H1 (cell line): ENCODE data around the gene CEP68. TPM values are rescaled to one million over a fixed set of nuclear protein-coding genes. Genes with fewer than 3 reads are reported as not detected.

Source experiments
- CTCF ChIA-PET: fragments of 300-600 bp; sonication (Branson Sonifier 250); formaldehyde crosslinking; loops from one replicate; lab custom pipeline; 2021; ENCODE audit not compliant: partially characterized antibody; lab: Charles Lee
- POLR2A ChIA-PET: fragments of 300-600 bp; sonication (Branson Sonifier 250); formaldehyde crosslinking; loops from one replicate; lab custom pipeline; 2021; ENCODE audit warnings: inconsistent platforms; ENCODE audit not compliant: partially characterized antibody; lab: Charles Lee
- DNase-seq, 2 experiments: peaks; one replicate each; pipeline versions ENCODE4 v3.0.0 to v3.0.0-alpha.2; 2010 to 2022; ENCODE audit warnings: low spot score in 2 of 2, low read depth in 1 of 2, mixed read lengths in 1 of 2
- FAIRE-seq: peaks from 2 replicates; lab custom pipeline; 2011; peaks lifted over from hg19 to GRCh38; lab: Jason Lieb, UNC
- H2AFZ ChIP-seq: 2 replicates; pipeline ENCODE4 v1.8.1; 2012; ENCODE audit warnings: low read length, inconsistent platforms
- H2AK5ac ChIP-seq: 2 replicates; pipeline ENCODE4 v1.6.1; 2013; ENCODE audit warnings: low read depth, low read length
- H2BK120ac ChIP-seq: replicated peaks from 2 replicates; pipeline ENCODE3; 2013; ENCODE audit warnings: low read depth, low read length, inconsistent platforms
- H2BK12ac ChIP-seq: 2 replicates; pipeline ENCODE4 v1.6.1; 2013; ENCODE audit warnings: low read depth, low read length
- H2BK15ac ChIP-seq: 2 replicates; pipeline ENCODE4 v1.6.1; 2013; ENCODE audit warnings: low read length
- H2BK20ac ChIP-seq: 2 replicates; pipeline ENCODE4 v1.6.1; 2013; ENCODE audit warnings: low read length
- H2BK5ac ChIP-seq: 2 replicates; pipeline ENCODE4 v1.6.1; 2013; ENCODE audit warnings: low read depth, low read length
- H3K14ac ChIP-seq: 2 replicates; pipeline ENCODE4 v1.6.1; 2013; ENCODE audit warnings: inconsistent platforms; ENCODE audit not compliant: insufficient read length
- H3K18ac ChIP-seq: 2 replicates; pipeline ENCODE4 v1.6.1; 2013; ENCODE audit warnings: low read length; ENCODE audit errors: extremely low read depth
- H3K23ac ChIP-seq: 2 replicates; pipeline ENCODE4 v1.6.1; 2013; ENCODE audit warnings: inconsistent platforms; ENCODE audit not compliant: insufficient read length
- H3K23me2 ChIP-seq: 2 replicates; pipeline ENCODE4 v1.6.1; 2013; ENCODE audit warnings: low read depth, low read length
- H3K27ac ChIP-seq: 2 replicates; pipeline ENCODE4 v1.6.1; 2011; ENCODE audit warnings: low read depth, low read length, inconsistent platforms
- H3K27me3 ChIP-seq, 4 experiments: replicated peaks in 1 of 4; 1 replicate in 1 of 4; 2 replicates in 3 of 4; pipeline versions ENCODE4 v1.6.1 to v1.8.1; 2011 to 2013; ENCODE audit warnings: low read length in 3 of 4, mild to moderate bottlenecking in 3 of 4, inconsistent platforms in 2 of 4, mixed read lengths in 2 of 4, moderate library complexity in 1 of 4; ENCODE audit not compliant: control insufficient read depth in 3 of 4, insufficient read depth in 3 of 4; ENCODE audit errors: extremely low read depth in 1 of 4
- H3K36me3 ChIP-seq, 4 experiments: 2 replicates each; pipeline versions ENCODE4 v1.6.1 to v1.8.1; 2011 to 2013; ENCODE audit warnings: mild to moderate bottlenecking in 4 of 4, low read length in 3 of 4, moderate library complexity in 2 of 4, control low read depth in 1 of 4, inconsistent platforms in 1 of 4; ENCODE audit not compliant: insufficient read depth in 4 of 4, control insufficient read depth in 2 of 4
- H3K4ac ChIP-seq: replicated peaks from 2 replicates; pipeline ENCODE3; 2013; ENCODE audit warnings: low read length, low read depth, mixed read lengths, inconsistent platforms; ENCODE audit not compliant: insufficient read length
- H3K4me1 ChIP-seq, 4 experiments: replicated peaks in 1 of 4; 1 replicate in 1 of 4; 2 replicates in 3 of 4; pipeline versions ENCODE4 v1.6.1 to v1.8.1; 2011 to 2013; ENCODE audit warnings: low read length in 3 of 4, inconsistent platforms in 2 of 4, mixed read lengths in 1 of 4; ENCODE audit not compliant: insufficient read depth in 4 of 4, control insufficient read depth in 3 of 4
- H3K4me2 ChIP-seq, 2 experiments: 2 replicates each; pipeline versions ENCODE4 v1.6.1 to v1.8.1; 2011 to 2013; ENCODE audit warnings: low read depth in 2 of 2, low read length in 2 of 2, control low read depth in 1 of 2, inconsistent platforms in 1 of 2, mild to moderate bottlenecking in 1 of 2; ENCODE audit not compliant: insufficient read depth in 1 of 2
- H3K4me3 ChIP-seq, 4 experiments: fragments of 200-600, 300-600 bp in 1 of 4; sonication (generic), shearing (Covaris generic), sonication (Bioruptor Twin) in 1 of 4; 2 replicates each; pipeline versions ENCODE4 v1.5.1 to v1.8.1; 2011 to 2016; ENCODE audit warnings: low read length in 4 of 4, low read depth in 3 of 4, control low read depth in 2 of 4, inconsistent platforms in 2 of 4, mild to moderate bottlenecking in 2 of 4, mixed read lengths in 1 of 4, moderate library complexity in 1 of 4; ENCODE audit not compliant: insufficient read depth in 2 of 4; ENCODE audit errors: extremely low read depth in 1 of 4
- H3K56ac ChIP-seq: replicated peaks from 2 replicates; pipeline ENCODE3; 2013; ENCODE audit warnings: low read depth, mild to moderate bottlenecking, mixed read lengths, low read length, inconsistent platforms; ENCODE audit not compliant: insufficient read length
- H3K79me1 ChIP-seq: 2 replicates; pipeline ENCODE4 v1.6.1; 2013; ENCODE audit warnings: low read depth, low read length, control low read depth
- H3K79me2 ChIP-seq, 2 experiments: 2 replicates each; pipeline versions ENCODE4 v1.6.1 to v1.8.1; 2012 to 2013; ENCODE audit warnings: low read length in 2 of 2, mild to moderate bottlenecking in 2 of 2, inconsistent platforms in 1 of 2; ENCODE audit not compliant: insufficient read depth in 2 of 2, control insufficient read depth in 1 of 2
- H3K9ac ChIP-seq, 4 experiments: replicated peaks in 1 of 4; 1 replicate in 1 of 4; 2 replicates in 3 of 4; pipeline versions ENCODE4 v1.6.1 to v1.8.1; 2011 to 2013; ENCODE audit warnings: low read depth in 3 of 4, low read length in 3 of 4, control low read depth in 2 of 4, mild to moderate bottlenecking in 2 of 4, moderate library complexity in 2 of 4, inconsistent platforms in 1 of 4; ENCODE audit errors: extremely low read depth in 1 of 4
- H3K9me3 ChIP-seq, 2 experiments: 2 replicates each; pipeline versions ENCODE4 v1.6.1 to v1.8.1; 2012 to 2013; ENCODE audit warnings: mild to moderate bottlenecking in 2 of 2, moderate library complexity in 2 of 2, control low read depth in 1 of 2, inconsistent platforms in 1 of 2, low read depth in 1 of 2, low read length in 1 of 2, mixed read lengths in 1 of 2; ENCODE audit not compliant: insufficient read depth in 2 of 2
- H4K20me1 ChIP-seq, 2 experiments: replicated peaks in 1 of 2; 2 replicates each; pipeline versions ENCODE3 to v1.8.1; 2011 to 2013; ENCODE audit warnings: inconsistent platforms in 2 of 2, low read length in 2 of 2, mild to moderate bottlenecking in 1 of 2; ENCODE audit not compliant: insufficient read depth in 2 of 2, control insufficient read depth in 1 of 2
- H4K5ac ChIP-seq: 2 replicates; pipeline ENCODE4 v1.6.1; 2013; ENCODE audit warnings: low read length, low read depth, mixed read lengths, inconsistent platforms; ENCODE audit not compliant: insufficient read length
- H4K8ac ChIP-seq: 2 replicates; pipeline ENCODE4 v1.8.0; 2013; ENCODE audit warnings: mild to moderate bottlenecking, moderate library complexity, low read length, inconsistent platforms; ENCODE audit not compliant: insufficient read depth; ENCODE audit errors: extremely low read depth
- H4K91ac ChIP-seq: replicated peaks from 2 replicates; pipeline ENCODE3; 2013; ENCODE audit warnings: low read length, mixed read lengths, inconsistent platforms; ENCODE audit not compliant: insufficient read length
- BRCA1 ChIP-seq: IDR thresholded peaks from 2 replicates; pipeline ENCODE4 v1.6.1; 2012; ENCODE audit warnings: low read depth, low read length, improper control_type of control experiment
- EZH2 ChIP-seq: fragments of 200-600 bp; sonication (generic); IDR thresholded peaks from 2 replicates; pipeline ENCODE4 v1.7.1; 2012; ENCODE audit warnings: low read depth, mild to moderate bottlenecking, moderate library complexity, low read length, inconsistent platforms; ENCODE audit not compliant: severe bottlenecking
- KDM4A ChIP-seq: IDR thresholded peaks from one replicate; pipeline ENCODE4 v1.7.1; 2012; ENCODE audit warnings: low read depth, mild to moderate bottlenecking, moderate library complexity, low read length, inconsistent platforms; ENCODE audit not compliant: severe bottlenecking
- WGBS, 2 experiments: shearing (Covaris generic) in 1 of 2; methylation state at CpG; one replicate each; pipeline versions ENCODE4 v1.1.6 to v1.1.7; 2013 to 2015; ENCODE audit warnings: low lambda C conversion rate in 2 of 2, mixed read lengths in 2 of 2, inconsistent platforms in 1 of 2, low coverage in 1 of 2, missing lambda C conversion rate in 1 of 2; ENCODE audit not compliant: insufficient replicate concordance in 2 of 2, insufficient coverage in 1 of 2, insufficient read length in 1 of 2; ENCODE audit errors: extremely low coverage in 1 of 2, missing lambda C conversion rate in 1 of 2; 5-methylcytosine and 5-hydroxymethylcytosine counted together
- polyA plus RNA-seq, 7 experiments: library from polyadenylated mRNA; depleted of rRNA in 3 of 7; stranded (reverse) in 5 of 7; unstranded in 2 of 7; fragments of >200 nt in 5 of 7; fragments of 200-250 nt in 2 of 7; gene quantifications; 1 replicate in 5 of 7; 2 replicates in 1 of 7; 4 replicates in 1 of 7; pipeline versions ENCODE4 v1.2.1 to v1.2.3, GENCODE V29; 2011 to 2013; ENCODE audit warnings: missing spikeins in 2 of 7, mixed read lengths in 2 of 7
- total RNA-seq: library from RNA; stranded (reverse); fragmentation: NEBNext Ultra II Directional; extraction: Animal tissue kit (Norgen Biotek cat#: 25700); gene quantifications from 2 replicates; pipeline ENCODE4 v1.2.1, GENCODE V29; 2021

The CEP68 gene
- total and polyA plus RNA-seq, 2 of the 8 experiments (the other 6 are each of a cell fraction or from before 2014, with no cell fraction given), result 23.2 to 24.7 TPM

DNA sequence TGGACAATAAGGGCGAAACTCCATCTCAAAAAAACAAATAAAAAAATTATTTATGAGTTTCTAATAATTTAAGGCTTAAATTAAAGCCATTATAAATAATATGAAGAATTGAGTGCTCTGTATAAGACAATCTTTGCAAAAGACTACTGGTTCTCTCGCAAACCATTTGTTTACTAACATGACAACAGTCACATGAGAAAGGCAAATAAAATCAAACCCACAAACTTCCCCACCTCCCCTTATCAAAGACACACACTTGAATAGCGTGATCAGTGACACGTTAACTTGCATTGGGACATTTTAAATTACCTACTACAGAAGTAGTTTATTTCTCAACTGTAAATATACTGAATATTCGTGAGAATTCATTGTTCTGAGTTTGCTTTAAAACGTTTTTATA, 52.6 kb downstream of the CEP68 start:
- peaks cover 6 to 73% of the 10 kb centered on the region in 2 experiments; a peak in 3 of 4 replicates for H3K79me2 ChIP-seq
- POLR2A ChIA-PET, result no interaction called here

More for the DNA sequence above, 52.6 kb downstream of the CEP68 start:
- Histone ChIP-seq H3K9me3 (no peaks in the 10 kb centered on the region), H3K18ac (no peak overlapping the region), H3K14ac (no peak overlapping the region), H2BK12ac (no peak overlapping the region), H3K4me2 (no peak overlapping the region), H4K5ac (no peak overlapping the region), H2AK5ac (no peak overlapping the region), H3K36me3 (no peaks in the 10 kb centered on the region; a peak in 1 of 8 replicates), H2BK15ac (no peak overlapping the region), H3K27ac (no peak overlapping the region), H3K9ac (no peak overlapping the region), H3K79me1 (no peaks in the 10 kb centered on the region; the same call in none of the 2 replicates), H4K20me1 (peaks cover 3 to 6% of the 10 kb centered on the region in 2 experiments), H2BK120ac (no peak overlapping the region), H3K4me3 (no peak overlapping the region), H2AFZ (no peak overlapping the region), H4K8ac (no peak overlapping the region), H3K4me1 (no peaks in the 10 kb centered on the region), H3K23ac (no peak overlapping the region), H3K4ac (no peak overlapping the region), H2BK20ac (no peak overlapping the region), H3K56ac (no peak overlapping the region), H2BK5ac (no peak overlapping the region), H3K27me3 (no peaks in the 10 kb centered on the region), H4K91ac (no peak overlapping the region), H3K23me2 (no peaks in the 10 kb centered on the region)
- TF ChIP-seq EZH2 (no peak), BRCA1 (no peak), KDM4A (no peak)
- CTCF ChIA-PET, result no interaction called here
- WGBS, 2 experiments, result 87% methylated on average over 6 of the region's 6 CpGs; no CpG with 5 or more reads in 1 of the 2 experiments
- no peak for FAIRE-seq
- DNase-seq, result no peak
